IPS-15b (cell line): Measurements from ENCODE around the gene LGALSL.
"Not testable (repeated sequence)": the region's sequence is repeated elsewhere in the genome, so short reads cannot be mapped to it uniquely, and the experiment has no call there.

Experiments used
- H3K27me3 ChIP-seq: one replicate; pipeline ENCODE4 v1.6.1; 2013; ENCODE audit warnings: low read length; ENCODE audit not compliant: control insufficient read depth, insufficient read depth
- H3K36me3 ChIP-seq: one replicate; pipeline ENCODE4 v1.6.1; 2013; ENCODE audit warnings: low read length; ENCODE audit not compliant: control insufficient read depth, insufficient read depth
- H3K4me1 ChIP-seq: one replicate; pipeline ENCODE4 v1.6.1; 2013; ENCODE audit warnings: mild to moderate bottlenecking, low read length; ENCODE audit not compliant: control insufficient read depth, insufficient read depth
- H3K4me3 ChIP-seq: one replicate; pipeline ENCODE4 v1.5.1; 2013; ENCODE audit warnings: low read depth, low read length
- H3K9ac ChIP-seq: one replicate; pipeline ENCODE4 v1.6.1; 2013; ENCODE audit warnings: low read depth, mild to moderate bottlenecking, low read length
- H3K9me3 ChIP-seq: one replicate; pipeline ENCODE4 v1.6.1; 2013; ENCODE audit warnings: mild to moderate bottlenecking, low read length; ENCODE audit not compliant: control insufficient read depth, insufficient read depth

LGALSL gene

GRCh38 chr2:64421201-64421600, 32.8 kb upstream of the LGALSL start:
- no peak overlapping the region for H3K4me3 ChIP-seq
- no peaks in the 10 kb centered on the region for H3K36me3 ChIP-seq
- no peaks in the 10 kb centered on the region for H3K4me1 ChIP-seq
- H3K27me3 ChIP-seq, result no peaks in the 10 kb centered on the region
- no peaks in the 10 kb centered on the region for H3K9me3 ChIP-seq
- H3K9ac ChIP-seq, result no peak overlapping the region

GRCh38 chr2:64422466-64422865, 31.5 kb upstream of the LGALSL start:
- H3K27me3 ChIP-seq, result no peaks in the 10 kb centered on the region
- no peak overlapping the region for H3K4me3 ChIP-seq
- no peaks in the 10 kb centered on the region for H3K36me3 ChIP-seq
- no peaks in the 10 kb centered on the region for H3K9me3 ChIP-seq
- H3K9ac ChIP-seq, result no peak overlapping the region
- no peaks in the 10 kb centered on the region for H3K4me1 ChIP-seq

GRCh38 chr2:64423303-64423702, 30.7 kb upstream of the LGALSL start:
- Histone ChIP-seq H3K36me3 (no peaks in the 10 kb centered on the region), H3K9ac (no peak overlapping the region), H3K27me3 (no peaks in the 10 kb centered on the region), H3K4me3 (no peak overlapping the region), H3K4me1 (no peaks in the 10 kb centered on the region), H3K9me3 (no peaks in the 10 kb centered on the region)

- Histone ChIP-seq H3K27me3 (no peaks in the 10 kb centered on the region), H3K9me3 (no peaks in the 10 kb centered on the region), H3K9ac (no peak overlapping the region), H3K36me3 (no peaks in the 10 kb centered on the region), H3K4me1 (no peaks in the 10 kb centered on the region), H3K4me3 (no peak overlapping the region)
Measured at GRCh38 chr2:64424416-64424987, 29.5 kb upstream of the LGALSL start.

- no peaks in the 10 kb centered on the region for H3K4me1 ChIP-seq
- no peaks in the 10 kb centered on the region for H3K9me3 ChIP-seq
- H3K27me3 ChIP-seq, result no peaks in the 10 kb centered on the region
- no peak overlapping the region for H3K9ac ChIP-seq
- no peak overlapping the region for H3K4me3 ChIP-seq
- no peaks in the 10 kb centered on the region for H3K36me3 ChIP-seq
Measured at GRCh38 chr2:64426183-64426952, 27.6 kb upstream of the LGALSL start.

- H3K4me1 ChIP-seq, result no peaks in the 10 kb centered on the region
- H3K36me3 ChIP-seq, result no peaks in the 10 kb centered on the region
- no peaks in the 10 kb centered on the region for H3K9me3 ChIP-seq
- H3K9ac ChIP-seq, result no peak overlapping the region
- H3K27me3 ChIP-seq, result no peaks in the 10 kb centered on the region
- no peak overlapping the region for H3K4me3 ChIP-seq
Measured at GRCh38 chr2:64434039-64434657, 19.8 kb upstream of the LGALSL start.

GRCh38 chr2:64437883-64438282, 16.1 kb upstream of the LGALSL start:
- no peaks in the 10 kb centered on the region for H3K27me3 ChIP-seq
- H3K4me1 ChIP-seq, result peaks cover 7% of the 10 kb centered on the region
- no peaks in the 10 kb centered on the region for H3K9me3 ChIP-seq
- no peaks in the 10 kb centered on the region for H3K36me3 ChIP-seq
- no peak overlapping the region for H3K9ac ChIP-seq
- no peak overlapping the region for H3K4me3 ChIP-seq

GRCh38 chr2:64439194-64439593, 14.8 kb upstream of the LGALSL start:
- no peak overlapping the region for H3K9ac ChIP-seq
- H3K4me1 ChIP-seq, result peaks cover 8% of the 10 kb centered on the region
- no peaks in the 10 kb centered on the region for H3K27me3 ChIP-seq
- H3K36me3 ChIP-seq, result no peaks in the 10 kb centered on the region
- no peaks in the 10 kb centered on the region for H3K9me3 ChIP-seq
- H3K4me3 ChIP-seq, result no peak overlapping the region

- H3K27me3 ChIP-seq, result no peaks in the 10 kb centered on the region
- H3K36me3 ChIP-seq, result no peaks in the 10 kb centered on the region
- no peak overlapping the region for H3K4me3 ChIP-seq
- no peaks in the 10 kb centered on the region for H3K9me3 ChIP-seq
- peaks cover 8% of the 10 kb centered on the region for H3K4me1 ChIP-seq
- H3K9ac ChIP-seq, result no peak overlapping the region
Measured at GRCh38 chr2:64440843-64441242, 13.1 kb upstream of the LGALSL start.

GRCh38 chr2:64442277-64442676, 11.7 kb upstream of the LGALSL start:
- H3K27me3 ChIP-seq, result no peaks in the 10 kb centered on the region
- H3K36me3 ChIP-seq, result no peaks in the 10 kb centered on the region
- H3K4me3 ChIP-seq, result no peak overlapping the region
- no peak overlapping the region for H3K9ac ChIP-seq
- H3K4me1 ChIP-seq, result peaks cover 8% of the 10 kb centered on the region
- H3K9me3 ChIP-seq, result no peaks in the 10 kb centered on the region

GRCh38 chr2:64442801-64443429, 11.0 kb upstream of the LGALSL start:
- H3K4me1 ChIP-seq, result peaks cover 8% of the 10 kb centered on the region
- H3K9me3 ChIP-seq, result no peaks in the 10 kb centered on the region
- H3K9ac ChIP-seq, result no peak overlapping the region
- no peaks in the 10 kb centered on the region for H3K27me3 ChIP-seq
- no peaks in the 10 kb centered on the region for H3K36me3 ChIP-seq
- H3K4me3 ChIP-seq, result no peak overlapping the region

GRCh38 chr2:64445970-64446369, 8.0 kb upstream of the LGALSL start:
- H3K27me3 ChIP-seq, H3K9me3 ChIP-seq, H3K4me3 ChIP-seq, H3K36me3 ChIP-seq, H3K9ac ChIP-seq: not testable (repeated sequence)
- H3K4me1 ChIP-seq, result peaks cover 13% of the 10 kb centered on the region
